ENCODE measurements around the gene EDEM2. TPM values are rescaled to one million over a fixed set of nuclear protein-coding genes. Genes with fewer than 3 reads are reported as not detected.
"Not testable (repeated sequence)": the region's sequence is repeated elsewhere in the genome, so short reads cannot be mapped to it uniquely, and the experiment has no call there.

EDEM2 gene
- total RNA-seq, 1 donor from 2014 or later, result 24.4 TPM

DNA sequence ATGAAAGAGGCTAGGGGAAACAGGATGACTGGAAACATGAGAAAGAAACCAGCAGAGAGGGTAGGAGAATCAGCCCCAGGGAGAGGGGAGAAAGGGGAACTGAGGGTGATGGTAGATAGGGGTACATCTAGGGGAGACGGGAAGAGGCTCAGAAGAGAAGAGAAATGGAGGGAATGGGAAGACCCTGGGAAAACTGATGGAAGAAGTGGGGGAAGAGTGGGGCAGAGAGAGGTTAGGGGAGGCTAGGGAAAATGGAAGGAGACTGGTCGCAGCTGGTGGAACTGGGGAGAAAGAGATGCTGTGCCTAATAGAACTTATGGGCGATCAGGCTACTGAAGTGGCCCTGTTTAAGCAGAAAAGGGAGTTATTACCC lies 25.3 kb upstream of the EDEM2 start:
- ATAC-seq (ENCODE audit: low read depth) (no peak), DNase-seq (no peak)
- intact Hi-C loops (cut with micrococcal nuclease), result no loop called here
- TF ChIP-seq CTCF (IDR thresholded peaks at IDR 0.05), result no peak
- Mint-ChIP-seq H3K4me3 (no peak overlapping the region), H3K27ac (no peak overlapping the region), H3K9me3 (no peaks in the 10 kb centered on the region), H3K36me3 (ENCODE audit: low read depth) (no peaks in the 10 kb centered on the region), H3K4me1 (peaks cover 12% of the 10 kb centered on the region), H3K27me3 (no peaks in the 10 kb centered on the region)
- CTCF ChIA-PET, result no interaction called here
- POLR2A ChIA-PET, result no interaction called here

GRCh38 chr20:35171753-35172433 lies 24.8 kb upstream of the EDEM2 start, which contains the start of gene PROCR:
PROCR (plus strand) TSS chr20:35172072; CDS start chr20:35172155, 83 bp downstream.
- no peak within 1 kb of the TSS for H3K27ac Mint-ChIP-seq
- CTCF ChIA-PET, result no interaction called here
- TF ChIP-seq CTCF (IDR thresholded peaks at IDR 0.05), result no peak

DNA sequence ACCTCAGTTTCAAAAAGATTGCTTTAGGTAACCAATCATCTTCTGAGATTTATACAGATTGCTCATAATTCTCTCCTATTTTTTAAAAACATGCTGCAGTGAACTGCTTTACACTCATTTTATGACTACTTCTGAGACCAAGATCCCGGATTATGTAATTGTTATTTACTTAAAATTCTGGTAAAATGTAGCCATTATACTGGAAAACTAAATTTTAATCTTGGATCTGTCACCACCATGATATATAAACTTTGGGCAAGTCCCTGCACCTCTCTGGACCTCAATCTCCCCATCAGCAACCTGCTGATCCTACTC lies 24.3 kb upstream of the EDEM2 start:
- intact Hi-C loops (cut with micrococcal nuclease), result no loop called here
- Mint-ChIP-seq H3K9me3 (no peaks in the 10 kb centered on the region), H3K27ac (no peak overlapping the region), H3K27me3 (no peaks in the 10 kb centered on the region), H3K4me3 (peak overlapping the region; percentile 13), H3K36me3 (ENCODE audit: low read depth) (no peaks in the 10 kb centered on the region), H3K4me1 (peaks cover 12% of the 10 kb centered on the region)
- ATAC-seq (ENCODE audit: low read depth) (no peak), DNase-seq (no peak)
- ChIA-PET CTCF (no interaction called here), POLR2A (no interaction called here)
- TF ChIP-seq CTCF (IDR thresholded peaks at IDR 0.05), result no peak

More at GRCh38 chr20:35171753-35172433, 24.8 kb upstream of the EDEM2 start, which contains the start of gene PROCR:
- ATAC-seq (ENCODE audit: low read depth) (peak; percentile 37), DNase-seq (no peak)
- POLR2A ChIA-PET, result no interaction called here
- H3K9me3 Mint-ChIP-seq, result no peaks in the 10 kb centered on the region
- intact Hi-C loops (cut with micrococcal nuclease), result no loop called here
- peak within 1 kb of the TSS; percentile 66 for H3K4me3 Mint-ChIP-seq
- H3K4me1 Mint-ChIP-seq, result peaks cover 12% of the 10 kb centered on the region
- no peaks in the 10 kb centered on the region for H3K27me3 Mint-ChIP-seq
- H3K36me3 Mint-ChIP-seq (ENCODE audit: low read depth), result no peaks in the 10 kb centered on the region

GRCh38 chr20:35168701-35169409 lies 21.7 kb upstream of the EDEM2 start:
- H3K27ac Mint-ChIP-seq; POLR2A ChIA-PET; ATAC-seq (ENCODE audit: low read depth); H3K36me3 Mint-ChIP-seq (ENCODE audit: low read depth); DNase-seq; CTCF ChIA-PET; intact Hi-C loops (cut with micrococcal nuclease); H3K27me3 Mint-ChIP-seq; H3K9me3 Mint-ChIP-seq; H3K4me3 Mint-ChIP-seq: not testable (repeated sequence)
- H3K4me1 Mint-ChIP-seq, result peaks cover 12% of the 10 kb centered on the region

DNA sequence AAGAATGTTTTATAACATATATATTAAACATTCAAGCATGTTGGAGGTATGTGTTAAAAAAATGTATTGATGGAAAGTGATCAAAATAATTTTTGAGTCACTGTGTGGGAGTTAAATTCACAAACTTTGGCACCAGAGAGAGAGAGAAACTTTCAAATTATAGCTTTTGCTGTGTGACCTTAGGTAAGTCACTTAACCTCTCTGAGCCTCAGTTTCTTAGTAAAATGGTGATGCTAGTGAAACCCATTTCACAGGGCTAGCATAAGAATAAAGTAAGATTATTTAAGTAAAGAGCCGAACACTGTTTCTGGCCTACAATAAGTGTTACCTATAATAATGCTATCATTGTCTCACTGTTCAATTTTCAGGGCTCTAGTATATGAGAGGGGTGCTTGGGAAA lies 20.7 kb upstream of the EDEM2 start:
- Mint-ChIP-seq H3K9me3 (no peaks in the 10 kb centered on the region), H3K27ac (no peak overlapping the region), H3K27me3 (no peaks in the 10 kb centered on the region), H3K4me3 (no peak overlapping the region), H3K4me1 (peaks cover 12% of the 10 kb centered on the region), H3K36me3 (ENCODE audit: low read depth) (no peaks in the 10 kb centered on the region)
- DNase-seq (no peak), ATAC-seq (ENCODE audit: low read depth) (no peak)
- POLR2A ChIA-PET, result no interaction called here
- CTCF ChIA-PET, result no interaction called here
- no peak for TF ChIP-seq CTCF (IDR thresholded peaks at IDR 0.05)
- intact Hi-C loops (cut with micrococcal nuclease), result no loop called here
